HG02571 (cell line): ENCODE data around the gene ACO2.

Source experiments
- ATAC-seq: cut with Tn5 transposase; IDR thresholded peaks from one replicate; pipeline ENCODE4 v1.9.1; 2021; ENCODE audit warnings: mild to moderate bottlenecking, moderate library complexity; ENCODE audit not compliant: unreplicated experiment

The ACO2 gene

DNA sequence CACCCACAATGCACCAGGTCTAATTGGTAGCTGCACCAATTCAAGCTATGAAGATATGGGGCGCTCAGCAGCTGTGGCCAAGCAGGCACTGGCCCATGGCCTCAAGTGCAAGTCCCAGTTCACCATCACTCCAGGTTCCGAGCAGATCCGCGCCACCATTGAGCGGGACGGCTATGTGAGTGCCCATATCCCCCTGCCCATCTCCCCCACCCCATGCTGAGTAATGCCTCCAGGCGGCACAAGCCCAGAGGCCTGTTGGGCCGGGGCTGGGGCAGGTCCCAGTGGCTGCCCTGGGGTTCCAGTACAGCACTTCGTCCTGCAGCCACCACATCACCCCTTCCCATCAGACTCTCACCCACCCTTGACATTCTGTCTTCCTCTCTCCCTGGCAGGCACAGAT is 53.9 kb downstream of the ACO2 start:
- ATAC-seq: no peak

DNA sequence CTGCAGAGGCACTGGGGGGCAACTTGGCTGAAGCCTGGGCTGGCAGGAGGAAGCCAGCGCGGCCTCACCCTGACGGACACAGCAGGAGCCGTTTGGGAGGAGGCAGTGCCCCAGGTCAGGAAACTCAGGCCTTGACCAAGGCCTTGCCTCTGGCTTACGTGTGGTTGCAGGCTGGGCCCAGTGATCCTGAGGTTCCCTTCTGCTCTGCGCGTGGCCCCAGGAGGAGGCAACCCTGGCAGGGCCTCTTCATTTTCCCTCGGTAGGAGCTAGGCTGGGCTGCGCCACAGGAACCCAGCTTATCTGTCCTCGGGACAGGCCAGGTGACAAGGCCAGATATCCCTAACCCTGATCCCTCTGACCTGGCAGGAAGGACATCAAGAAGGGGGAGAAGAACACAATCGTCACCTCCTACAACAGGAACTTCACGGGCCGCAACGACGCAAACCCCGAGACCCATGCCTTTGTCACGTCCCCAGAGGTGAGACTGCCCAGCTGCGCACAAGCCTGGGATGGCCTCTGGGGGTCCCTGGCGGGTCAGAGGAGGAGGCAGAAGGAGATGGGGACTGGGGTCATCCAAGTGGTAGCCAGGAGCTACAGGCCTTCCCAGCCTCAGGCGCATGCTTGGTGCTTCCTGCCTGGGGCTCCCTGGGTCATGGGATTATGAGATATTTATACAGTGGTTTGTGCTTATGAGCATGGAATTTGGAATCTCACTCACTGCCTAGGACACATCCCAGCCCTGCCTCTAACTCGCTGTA is 54.7 kb downstream of the ACO2 start:
- ATAC-seq: no peak

DNA sequence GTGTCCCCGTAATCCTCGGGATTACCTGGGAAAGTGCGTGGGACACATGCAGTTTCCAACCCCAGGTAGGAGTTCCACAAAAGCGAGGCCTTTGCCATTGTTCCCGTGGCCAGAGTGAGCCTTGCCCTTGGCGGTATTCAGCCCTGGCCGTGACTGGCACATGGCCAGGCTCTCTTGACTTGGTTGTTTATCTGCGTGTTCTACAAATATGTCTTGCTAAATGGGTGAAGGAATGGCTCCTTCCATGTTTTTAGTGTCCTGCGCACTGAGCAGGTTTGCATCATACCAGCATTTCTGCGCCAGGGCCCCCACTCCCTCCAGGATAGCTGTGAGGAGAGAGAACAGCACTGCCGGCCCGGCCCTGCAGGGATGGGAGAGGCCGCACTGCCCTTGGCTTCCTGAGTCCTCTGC is 55.3 kb downstream of the ACO2 start:
- no peak for ATAC-seq

DNA sequence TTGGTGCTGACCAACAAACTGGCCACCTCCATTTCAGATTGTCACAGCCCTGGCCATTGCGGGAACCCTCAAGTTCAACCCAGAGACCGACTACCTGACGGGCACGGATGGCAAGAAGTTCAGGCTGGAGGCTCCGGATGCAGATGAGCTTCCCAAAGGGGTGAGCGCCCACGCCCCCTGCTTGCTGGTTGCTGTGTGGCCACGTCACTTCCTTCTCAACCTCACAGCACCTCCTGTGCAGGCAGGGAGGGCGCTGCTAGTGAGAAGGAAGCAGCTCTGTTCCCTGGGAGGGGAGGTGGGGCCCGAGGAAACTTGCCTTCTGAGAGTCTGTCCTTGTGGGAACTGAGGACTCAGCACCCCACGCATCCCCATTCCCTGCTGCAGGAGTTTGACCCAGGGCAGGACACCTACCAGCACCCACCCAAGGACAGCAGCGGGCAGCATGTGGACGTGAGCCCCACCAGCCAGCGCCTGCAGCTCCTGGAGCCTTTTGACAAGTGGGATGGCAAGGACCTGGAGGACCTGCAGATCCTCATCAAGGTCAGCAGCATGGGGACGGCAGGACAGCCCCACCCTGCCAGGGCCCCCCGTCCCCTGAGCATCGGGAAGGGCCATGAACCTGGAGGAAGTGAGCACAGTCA is 56.0 kb downstream of the ACO2 start:
- no peak for ATAC-seq

DNA sequence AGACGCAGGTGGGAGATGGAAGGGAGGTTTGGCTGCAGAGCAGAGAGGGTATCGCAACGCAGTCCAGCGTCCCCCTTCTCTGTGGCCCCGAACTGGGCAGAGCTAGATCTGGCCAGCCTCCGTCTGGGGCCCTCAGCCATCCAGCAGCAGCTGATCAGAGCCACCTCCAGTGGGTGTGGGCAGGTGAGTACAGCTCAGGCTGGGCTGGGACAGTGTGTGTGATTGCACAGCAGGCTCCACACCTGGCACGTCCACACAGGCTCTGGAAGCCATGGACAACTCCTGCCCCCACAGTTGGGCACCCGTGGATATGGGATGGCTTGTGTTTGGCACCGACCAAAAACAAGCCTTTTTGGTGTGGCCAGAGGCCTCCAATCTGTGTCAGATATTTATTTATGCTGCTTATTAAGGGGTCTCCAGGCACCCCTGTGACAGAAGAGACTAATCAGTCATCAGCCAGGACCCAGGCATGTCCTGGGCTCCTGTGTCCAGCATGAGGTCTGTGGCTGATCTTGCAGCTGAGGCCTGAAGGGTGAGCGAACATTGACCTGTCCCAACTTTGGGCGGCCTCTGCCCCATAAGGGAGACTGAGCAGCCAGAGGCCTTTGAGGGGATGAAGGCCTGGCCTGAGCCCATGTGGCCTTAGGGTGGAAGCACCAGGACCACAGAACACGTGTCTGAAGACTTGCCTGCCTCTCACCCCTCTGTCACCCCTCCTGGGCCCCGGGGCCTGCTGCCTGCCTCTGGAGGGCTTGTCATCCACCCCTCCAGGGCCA is 56.7 kb downstream of the ACO2 start:
- ATAC-seq: no peak

DNA sequence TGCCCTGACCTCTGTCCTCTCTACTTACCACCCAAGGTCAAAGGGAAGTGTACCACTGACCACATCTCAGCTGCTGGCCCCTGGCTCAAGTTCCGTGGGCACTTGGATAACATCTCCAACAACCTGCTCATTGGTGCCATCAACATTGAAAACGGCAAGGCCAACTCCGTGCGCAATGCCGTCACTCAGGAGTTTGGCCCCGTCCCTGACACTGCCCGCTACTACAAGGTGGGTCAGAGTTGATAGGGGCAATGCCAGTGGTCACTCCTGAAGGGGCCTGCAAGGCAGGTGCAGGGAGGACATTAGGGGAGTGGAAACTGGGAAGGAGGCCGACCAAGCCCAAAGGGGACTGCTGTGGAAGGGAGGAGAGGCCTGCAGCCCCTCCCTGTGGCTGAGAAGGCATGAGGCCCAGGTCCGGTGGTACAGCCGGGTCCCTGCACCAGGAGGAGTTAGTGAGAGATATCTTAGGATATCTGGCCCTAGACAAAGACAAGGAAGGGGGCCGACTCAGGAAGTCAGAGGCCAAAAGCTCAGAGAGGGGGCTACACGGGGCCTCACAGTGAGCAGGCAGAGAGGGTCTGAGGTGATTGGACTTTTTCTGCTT is 57.4 kb downstream of the ACO2 start:
- no peak for ATAC-seq

DNA sequence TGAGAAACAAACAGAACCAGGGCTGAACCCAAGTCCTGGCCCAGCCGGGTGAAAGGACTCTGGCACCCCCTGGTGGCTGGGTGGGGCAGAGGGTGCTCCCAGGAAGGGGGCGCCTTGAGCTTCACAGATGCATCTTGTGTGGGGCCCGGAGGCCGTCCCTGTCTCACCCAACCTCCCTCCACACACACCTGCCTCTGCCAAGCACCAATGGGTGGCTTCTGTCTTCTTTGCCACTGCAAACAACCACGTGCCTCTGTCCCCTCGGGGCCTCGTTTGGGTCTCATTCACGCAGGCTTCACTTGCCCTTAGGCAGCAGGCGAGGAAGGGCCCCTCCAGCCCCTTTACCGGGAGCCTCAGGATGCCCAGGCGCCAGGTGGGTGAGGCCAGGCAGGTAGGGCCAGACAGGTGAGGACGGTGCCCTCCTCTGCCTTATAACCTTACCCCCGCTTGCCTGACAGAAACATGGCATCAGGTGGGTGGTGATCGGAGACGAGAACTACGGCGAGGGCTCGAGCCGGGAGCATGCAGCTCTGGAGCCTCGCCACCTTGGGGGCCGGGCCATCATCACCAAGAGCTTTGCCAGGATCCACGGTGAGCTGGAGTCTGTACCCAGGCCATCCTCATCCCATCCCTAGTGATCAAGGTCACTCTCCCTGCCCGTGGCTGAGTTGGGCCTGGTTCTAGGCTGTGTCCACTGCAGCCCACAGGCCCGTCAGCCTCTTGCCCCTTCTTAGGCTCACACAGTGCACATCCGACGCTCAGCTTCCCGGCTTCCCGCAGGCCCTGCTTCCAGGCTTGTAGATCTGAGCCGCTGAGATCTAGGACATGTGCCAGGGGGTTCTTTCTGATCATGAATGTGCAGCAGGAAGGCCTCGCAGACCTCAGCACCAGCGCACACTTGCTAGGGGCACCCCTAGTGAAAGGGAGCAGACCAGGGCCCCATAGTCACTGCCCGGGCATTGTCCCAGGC is 58.2 kb downstream of the ACO2 start:
- no peak for ATAC-seq

GRCh38 chr22:41528132-41528766 is 59.3 kb downstream of the ACO2 start:
- ATAC-seq: no peak

DNA sequence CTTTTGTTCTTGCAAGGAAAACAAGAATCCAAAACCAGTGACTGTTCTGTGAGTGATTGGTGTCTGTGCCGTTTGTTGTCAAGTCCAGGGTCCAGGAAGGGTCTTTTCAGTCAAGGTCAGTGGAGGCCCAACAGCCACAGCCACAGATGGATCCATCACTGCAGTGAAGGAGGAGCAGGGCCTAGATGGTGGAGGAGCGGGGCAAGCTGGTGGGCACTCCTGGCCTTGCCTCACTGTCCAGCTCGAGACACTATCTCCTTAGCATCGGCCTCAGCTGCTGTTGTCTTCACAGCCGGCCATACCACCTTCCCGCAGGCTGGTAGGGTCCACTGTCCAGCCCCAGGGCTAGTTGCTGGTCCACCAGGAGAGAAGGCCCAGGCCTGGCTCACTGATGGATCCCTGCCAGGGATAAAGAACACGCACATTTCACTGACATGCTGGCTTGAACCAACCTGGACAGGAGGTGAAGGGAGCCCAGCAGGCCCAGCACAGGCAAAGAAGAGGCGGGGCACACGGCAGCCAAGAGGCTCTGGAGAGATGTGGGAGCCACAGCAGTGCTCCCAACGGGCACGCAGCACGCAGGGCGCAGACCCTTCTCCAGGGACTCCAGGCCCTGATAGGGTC is 60.1 kb downstream of the ACO2 start:
- no peak for ATAC-seq

DNA sequence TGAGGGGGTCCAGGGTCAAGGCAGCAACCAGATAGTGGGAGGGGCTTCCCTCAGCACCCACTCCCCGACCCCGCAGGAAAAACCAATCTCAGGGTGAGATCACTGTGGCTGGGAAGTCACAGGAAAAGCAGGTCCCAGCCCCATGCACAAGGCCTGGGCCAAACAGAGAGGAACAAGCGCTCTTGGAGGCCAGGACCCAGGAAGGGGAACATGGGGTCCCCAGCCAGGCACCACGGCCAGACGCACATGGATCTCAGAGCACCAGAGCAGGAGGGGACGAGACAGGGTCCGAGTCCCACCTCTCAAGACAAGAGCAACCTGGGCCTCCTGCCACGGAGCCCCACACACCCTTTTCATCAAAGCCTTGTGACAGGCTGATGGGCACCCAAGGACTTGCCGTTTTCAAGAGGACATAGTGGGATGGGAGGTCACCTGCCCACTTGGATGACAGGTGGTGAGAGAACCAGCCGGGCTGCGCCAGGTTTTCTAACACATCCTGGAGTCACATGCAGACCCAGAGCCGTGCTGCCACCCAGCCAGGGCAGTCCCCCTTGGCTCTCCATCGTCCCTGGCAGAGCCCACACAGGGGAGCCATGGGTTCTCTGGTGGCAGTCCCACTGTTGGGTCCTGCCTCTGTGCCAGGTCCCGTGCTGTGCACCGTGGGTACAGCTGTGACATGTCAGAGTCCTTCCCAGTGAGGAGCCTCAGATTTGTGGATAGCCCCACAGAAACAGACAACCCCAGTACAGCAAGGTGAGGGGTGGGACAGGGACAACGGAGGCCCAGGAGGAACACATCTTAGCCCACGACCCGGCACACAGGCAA is 62.2 kb downstream of the ACO2 start:
- ATAC-seq: no peak

DNA sequence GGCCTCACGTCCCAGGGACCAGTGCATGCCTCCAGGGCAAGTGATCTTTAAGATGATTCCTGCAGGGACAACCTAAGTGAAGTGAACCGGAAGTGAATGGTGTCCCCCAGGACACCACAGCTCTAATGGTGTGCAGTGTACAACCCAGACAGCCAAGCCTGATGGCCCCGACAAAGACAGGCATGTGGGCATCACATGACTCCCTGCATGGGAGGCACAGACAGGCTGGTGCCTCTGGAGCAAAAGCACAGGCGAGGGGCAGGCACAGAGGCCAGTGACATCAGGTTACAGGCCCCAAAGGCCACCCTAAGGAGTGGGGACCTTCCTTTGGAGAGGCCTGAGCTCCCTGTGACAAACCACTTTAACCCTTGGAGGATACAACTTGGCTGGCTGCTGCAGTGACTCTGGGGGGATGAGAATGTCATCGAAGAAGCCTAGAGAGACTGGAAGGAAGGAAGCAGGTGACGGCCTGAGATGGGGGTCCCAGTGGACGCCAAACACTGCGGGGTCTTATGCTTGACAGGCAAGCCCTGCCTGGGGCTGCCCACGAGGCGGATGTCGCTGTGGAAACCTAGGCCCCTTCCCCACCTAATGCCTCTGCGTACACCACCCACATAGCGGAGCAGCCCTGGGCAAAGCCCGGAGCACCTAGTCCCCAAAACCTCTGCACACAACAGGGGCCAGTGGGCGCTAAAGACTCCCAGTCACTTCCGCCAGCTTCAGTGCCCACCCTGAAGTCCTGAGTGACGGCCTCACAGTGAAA is 63.0 kb downstream of the ACO2 start:
- ATAC-seq: no peak

DNA sequence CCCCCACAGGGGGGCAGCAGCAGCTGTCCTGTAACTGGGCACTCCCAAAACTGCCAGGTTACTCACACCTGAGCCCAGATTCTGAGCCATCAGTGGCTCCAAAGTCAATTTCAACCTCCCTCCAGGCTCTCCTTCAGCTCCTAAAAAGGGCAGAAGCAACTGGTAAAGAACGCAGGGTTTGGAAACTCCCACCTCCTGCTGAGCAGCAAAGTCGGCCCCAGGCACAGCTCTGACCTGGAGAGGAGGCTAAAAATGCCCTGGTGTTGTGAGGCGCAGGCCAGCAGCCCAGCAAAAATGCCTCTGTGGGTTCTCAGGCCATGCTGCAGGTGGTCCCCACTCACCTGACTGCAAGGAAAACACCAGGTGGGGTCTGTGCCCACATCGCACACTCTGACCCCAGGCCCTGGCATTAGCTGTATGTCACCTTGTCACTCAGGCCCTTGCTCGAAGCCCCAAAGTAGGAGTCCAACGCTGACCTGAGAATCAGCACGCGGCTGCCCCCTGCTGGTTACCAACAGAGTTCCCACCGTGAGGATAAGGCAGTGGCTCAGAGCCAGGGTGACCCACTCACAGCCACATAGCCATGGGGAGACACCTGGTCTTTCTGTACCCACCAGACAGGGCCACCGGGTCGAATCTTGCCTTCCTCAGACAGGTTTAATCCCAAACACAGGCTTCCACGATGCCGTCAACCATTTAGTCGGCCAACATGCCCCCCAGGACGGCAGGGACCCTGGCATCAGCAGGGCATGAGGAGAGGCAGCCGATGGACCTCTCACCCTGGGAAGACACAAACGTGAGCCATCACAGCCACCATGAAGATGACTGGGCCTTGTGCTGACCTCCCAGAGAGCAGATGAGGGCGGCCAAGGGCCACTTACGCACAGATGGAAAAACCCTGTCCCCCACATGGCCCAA is 64.2 kb downstream of the ACO2 start:
- ATAC-seq: no peak

- ATAC-seq: no peak
These were observed 65.3 kb downstream of the ACO2 start for GRCh38 chr22:41534219-41534618.

DNA sequence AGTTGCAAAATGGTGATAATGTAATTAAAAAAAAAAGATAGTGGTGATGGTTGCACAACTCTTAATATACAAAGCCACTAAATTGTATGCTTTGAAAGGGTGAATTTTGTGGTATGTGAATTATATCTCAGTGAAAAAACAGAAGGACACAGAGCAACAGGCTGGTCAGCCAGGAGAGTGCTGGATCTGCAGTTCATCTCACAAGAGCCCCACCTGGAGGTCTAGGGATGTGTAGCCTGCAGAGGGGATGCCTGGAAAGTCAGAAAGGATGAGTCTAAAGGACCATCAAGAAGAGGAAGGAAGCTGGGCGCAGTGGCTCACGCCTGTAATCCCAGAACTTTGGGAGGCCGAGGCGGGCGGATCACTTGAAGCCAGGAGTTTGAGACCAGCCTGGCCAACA is 66.3 kb downstream of the ACO2 start:
- ATAC-seq: no peak

GRCh38 chr22:41537203-41537602 is 68.3 kb downstream of the ACO2 start:
- no peak for ATAC-seq

DNA sequence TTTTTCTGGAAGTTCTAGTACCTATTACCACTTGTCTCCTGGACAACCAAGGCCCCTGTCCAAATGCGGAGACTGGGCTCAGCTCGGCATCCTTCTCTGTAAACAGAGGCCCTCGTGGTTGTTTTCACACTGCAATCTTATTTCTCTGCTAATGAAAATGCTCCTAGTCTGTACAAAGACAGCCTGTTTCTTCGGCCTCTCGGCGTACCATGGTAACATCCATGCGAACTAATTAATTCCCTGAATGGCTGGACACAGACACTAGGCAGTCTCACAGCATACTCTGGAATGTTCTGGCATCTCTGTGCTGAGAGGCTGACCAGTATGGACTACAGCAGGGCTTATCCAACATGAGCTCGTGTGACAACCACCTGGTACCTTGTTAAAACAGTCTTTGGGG is 69.7 kb downstream of the ACO2 start:
- no peak for ATAC-seq
